Pancreas (tissue), 10 donors: ENCODE data around the gene LETM1. TPM values are rescaled to one million over a fixed set of nuclear protein-coding genes. Genes with fewer than 3 reads are reported as not detected.
A peak's percentile ranks its signal among the peaks of the same experiment; 100 is the strongest.

Experiments used
- ATAC-seq, 4 donors: fragments of 200-7000 bp; cut with Tn5 transposase; one replicate each; pipeline versions ENCODE4 v1.8.0 to v1.9.1; 2020; ENCODE audit warnings: mild to moderate bottlenecking in 4 of 4, moderate library complexity in 4 of 4
- DNase-seq, 6 donors: peaks; one replicate each; pipeline ENCODE4 v3.0.0-alpha.2; 2020
- FAIRE-seq: peaks from 2 replicates; lab custom pipeline; 2012; peaks lifted over from hg19 to GRCh38; lab: Jason Lieb, UNC
- H3K27ac ChIP-seq, 4 donors: fragments of 200-600 bp; sonication (generic); 1 replicate in 3 of 4; 2 replicates in 1 of 4; pipeline versions ENCODE4 v1.5.0 to v1.8.0; 2020
- H3K27me3 ChIP-seq, 4 donors: fragments of 200-600 bp; one replicate each; pipeline ENCODE4 v1.8.0; 2021
- H3K36me3 ChIP-seq, 3 donors: fragments of 200-600 bp; sonication (generic) in 1 of 3; one replicate each; pipeline versions ENCODE4 v1.5.0 to v1.8.0; 2020 to 2021
- H3K4me1 ChIP-seq, 3 donors: fragments of 200-600 bp; one replicate each; pipeline ENCODE4 v1.8.0; 2021
- H3K4me3 ChIP-seq, 4 donors: fragments of 200-600 bp; sonication (generic) in 2 of 4; one replicate each; pipeline versions ENCODE4 v1.5.0 to v1.8.0; 2020 to 2021
- H3K9me3 ChIP-seq, 4 donors: fragments of 200-600 bp; one replicate each; pipeline ENCODE4 v1.8.0; 2021
- CTCF ChIP-seq, 4 donors: fragments of 200-600 bp; sonication (generic) in 3 of 4; IDR thresholded peaks; one replicate each; pipeline versions ENCODE4 v1.5.0 to v1.8.0; 2021; ENCODE audit warnings: antibody characterized with exemption in 4 of 4
- WGBS, 2 donors: extraction: QIAGEN DNeasy Blood & Tissue Kit; methylation state at CpG; one replicate each; pipeline ENCODE4 v1.1.7; 2013; 5-methylcytosine and 5-hydroxymethylcytosine counted together
- intact Hi-C, 3 donors: fragments of 100-400 bp; cut with DNase I; formaldehyde crosslinking; loops; one replicate each; pipeline versions ENCODE4 v1.11.1 to v1.14.2; 2022
- polyA plus RNA-seq, 2 donors: library from polyadenylated mRNA; stranded (reverse); fragments of 200-250 nt; gene quantifications; one replicate each; pipeline ENCODE4 v1.2.3, GENCODE V29; 2013
- total RNA-seq, 6 donors: library from RNA; stranded (reverse); fragmentation: NEBNext Ultra II Directional in 4 of 6; extraction: Animal tissue kit (Norgen Biotek cat#: 25700) in 4 of 6; gene quantifications; one replicate each; pipeline versions ENCODE4 v1.2.1 to v1.2.4, GENCODE V29; 2021 to 2023
- donor health status: healthy with polysubstance abuse.
- donor health status: DM: no; HTN: no; CAD: no; lungs with moderate emphysema.
- donor health status: DM: no; HTN: no; CAD: no.
- donor health status: control.
- donor health status: control.
- donor health status: Bipolar disorder and iron deficiency.
- donor health status: DM: yes; HTN: yes; CAD: no.
- donor health status: DM: no; HTN: no; CAD: no.
- donor health status: DM: no; HTN: no; CAD: no.
- donor health status: DM: yes; HTN: yes; CAD: no.

The LETM1 gene
- total and polyA plus RNA-seq, 8 donors = 13.0 to 28.0 (median 19.3) TPM

GRCh38 chr4:1789552-1789951, 66.4 kb downstream of the LETM1 start:
- Histone ChIP-seq H3K4me1 (peaks cover 0 to 4% (median 0%) of the 10 kb centered on the region in 3 donors), H3K27me3 (peaks cover 0 to 4% (median 0%) of the 10 kb centered on the region in 4 donors), H3K4me3 (no peak overlapping the region), H3K9me3 (no peaks in the 10 kb centered on the region), H3K36me3 (no peaks in the 10 kb centered on the region), H3K27ac (no peak overlapping the region)
- FAIRE-seq (no peak), ATAC-seq (no peak), DNase-seq (no peak)
- WGBS, 2 donors = 84 to 90% methylated on average over 21 of the region's 21 CpGs
- intact Hi-C loops = no loop called here
- no peak for TF ChIP-seq CTCF (IDR thresholded peaks at IDR 0.05)

GRCh38 chr4:1788254-1788973, 67.5 kb downstream of the LETM1 start:
- whole genome bisulfite sequencing, 2 donors = 74 to 86% methylated on average over 13 of the region's 13 CpGs

GRCh38 chr4:1787411-1788077, 68.4 kb downstream of the LETM1 start:
- Histone ChIP-seq H3K4me1 (no peaks in the 10 kb centered on the region), H3K9me3 (no peaks in the 10 kb centered on the region), H3K4me3 (no peak overlapping the region), H3K36me3 (no peaks in the 10 kb centered on the region), H3K27me3 (no peaks in the 10 kb centered on the region), H3K27ac (no peak overlapping the region)
- FAIRE-seq (no peak), ATAC-seq (no peak), DNase-seq (no peak)
- intact Hi-C loops = no loop called here
- WGBS, 2 donors = 64 to 74% methylated on average over 20 to 25 of the region's 25 CpGs
- no peak for TF ChIP-seq CTCF (IDR thresholded peaks at IDR 0.05)

More at GRCh38 chr4:1788254-1788973, 67.5 kb downstream of the LETM1 start:
- H3K27me3 ChIP-seq = no peaks in the 10 kb centered on the region
- H3K4me3 ChIP-seq = no peak overlapping the region
- TF ChIP-seq CTCF (IDR thresholded peaks at IDR 0.05) = no peak
- H3K4me1 ChIP-seq = no peaks in the 10 kb centered on the region
- no peak for FAIRE-seq
- no peak for DNase-seq
- no peaks in the 10 kb centered on the region for H3K36me3 ChIP-seq
- intact Hi-C loops = no loop called here
- H3K27ac ChIP-seq = no peak overlapping the region
- ATAC-seq = no peak
- no peaks in the 10 kb centered on the region for H3K9me3 ChIP-seq

DNA sequence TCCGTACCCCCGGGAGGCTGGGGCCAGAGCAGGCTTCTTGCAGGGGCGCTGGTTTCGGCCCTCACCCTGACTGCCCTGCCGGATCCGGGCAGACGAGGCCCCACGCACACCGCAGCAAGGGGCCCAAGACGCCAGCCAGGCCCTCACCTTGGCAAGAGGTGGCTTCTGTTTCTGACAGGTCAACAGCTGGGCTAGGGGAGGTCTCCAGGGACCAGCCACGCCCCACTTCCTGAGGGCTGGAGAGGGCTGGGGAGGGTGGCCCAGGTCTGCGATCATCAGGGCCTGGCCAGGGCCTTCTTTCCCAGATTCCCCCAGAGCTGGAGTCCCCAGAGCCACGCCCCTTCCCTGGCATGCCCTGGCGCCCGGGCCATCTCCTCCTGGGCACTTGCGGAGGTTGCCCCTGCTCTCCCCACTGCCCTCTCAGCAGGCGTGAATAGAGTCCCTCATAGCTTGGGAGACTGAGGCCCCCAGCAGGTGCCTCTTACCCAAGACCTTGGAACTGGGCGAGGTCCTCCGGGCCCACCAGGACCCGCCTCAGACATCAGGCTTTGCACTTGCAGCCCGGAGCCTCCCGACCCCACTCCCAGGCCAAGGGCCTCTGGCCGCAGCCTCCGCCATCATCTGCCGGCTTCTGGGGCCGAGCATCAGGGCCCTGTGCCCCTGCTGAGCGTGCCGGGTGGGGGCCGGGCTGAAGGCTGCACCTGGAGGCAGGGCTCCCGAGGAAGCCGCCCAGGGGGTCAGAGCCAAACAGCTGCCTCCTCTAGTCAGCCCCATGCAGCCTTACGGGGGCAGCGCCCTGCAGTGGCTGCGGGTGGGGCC, 69.2 kb downstream of the LETM1 start:
- 80% methylated on average over 31 to 34 of the region's 34 CpGs for WGBS, 2 donors
- TF ChIP-seq CTCF (IDR thresholded peaks at IDR 0.05) = no peak
- Histone ChIP-seq H3K36me3 (no peaks in the 10 kb centered on the region), H3K27ac (no peak overlapping the region), H3K4me1 (no peaks in the 10 kb centered on the region), H3K4me3 (no peak overlapping the region), H3K27me3 (no peaks in the 10 kb centered on the region), H3K9me3 (no peaks in the 10 kb centered on the region)
- ATAC-seq = peak in 3 of 4 donors; percentile 9 to 50 (median 36)
- intact Hi-C loops = no loop called here
- no peak for DNase-seq
- no peak for FAIRE-seq
